ENCODE data around the gene EIF4G3.

GRCh38 chr1:21149855-21150432 is 26.8 kb downstream of the EIF4G3 start:
- no peak for TF ChIP-seq CTCF (IDR thresholded peaks at IDR 0.05)
- TF ChIP-seq POLR2A (IDR thresholded peaks at IDR 0.05) = no peak
